HepG2 (cell line): ENCODE measurements around the gene XAF1. TPM values are rescaled to one million over a fixed set of nuclear protein-coding genes. Genes with fewer than 3 reads are reported as not detected.

Experiments used
- BRF2 ChIP-seq: sonication (generic); formaldehyde crosslinking; IDR thresholded peaks from 2 replicates; pipeline ENCODE4 v1.8.1; 2022; ENCODE audit warnings: mild to moderate bottlenecking, missing genetic modification reagents
- CBFB ChIP-seq: sonication (generic); formaldehyde crosslinking; IDR thresholded peaks from 2 replicates; pipeline ENCODE4 v1.4.0; 2020; ENCODE audit warnings: missing genetic modification reagents
- CENPX ChIP-seq: sonication (generic); formaldehyde crosslinking; IDR thresholded peaks from 2 replicates; pipeline ENCODE4 v1.9.0; 2021; ENCODE audit warnings: mild to moderate bottlenecking, missing genetic modification reagents, moderate library complexity
- EP300 ChIP-seq, 3 experiments: sonication (generic) in 1 of 3; formaldehyde crosslinking in 1 of 3; IDR thresholded peaks; 2 replicates each; pipeline versions ENCODE4 v1.5.1 to v1.6.1; 2011 to 2020; ENCODE audit warnings: low read depth in 2 of 3, low read length in 2 of 3, borderline replicate concordance in 1 of 3, improper control_type of control experiment in 1 of 3, mild to moderate bottlenecking in 1 of 3, missing genetic modification reagents in 1 of 3, moderate library complexity in 1 of 3
- FOXJ3 ChIP-seq: sonication (generic); formaldehyde crosslinking; IDR thresholded peaks from 2 replicates; pipeline ENCODE4 v1.4.0; 2020; ENCODE audit warnings: missing genetic modification reagents, mild to moderate bottlenecking, borderline replicate concordance
- HNRNPK ChIP-seq: fragments of 200-400 bp; formaldehyde crosslinking; IDR thresholded peaks from 2 replicates; pipeline ENCODE4 v1.6.1; 2018; ENCODE audit warnings: low read length, low read depth, moderate library complexity, mild to moderate bottlenecking; ENCODE audit not compliant: poor library complexity, severe bottlenecking
- JARID2 ChIP-seq: sonication (generic); formaldehyde crosslinking; IDR thresholded peaks from 2 replicates; pipeline ENCODE4 v1.8.1; 2023; ENCODE audit warnings: missing genetic modification reagents, inconsistent platforms; ENCODE audit not compliant: insufficient replicate concordance
- KDM5A ChIP-seq: fragments of 200-600 bp; sonication (generic); IDR thresholded peaks from 2 replicates; pipeline ENCODE4 v1.7.0; 2018; ENCODE audit warnings: antibody characterized with exemption, mild to moderate bottlenecking, low read length, borderline replicate concordance
- KDM6A ChIP-seq: IDR thresholded peaks from 2 replicates; pipeline ENCODE4 v1.6.1; 2016; ENCODE audit warnings: low read depth
- MAFG ChIP-seq: sonication (generic); formaldehyde crosslinking; IDR thresholded peaks from 2 replicates; pipeline ENCODE4 v1.5.1; 2020; ENCODE audit warnings: mild to moderate bottlenecking, missing genetic modification reagents
- MAZ ChIP-seq, 2 experiments: sonication (generic) in 1 of 2; formaldehyde crosslinking in 1 of 2; IDR thresholded peaks; 2 replicates each; pipeline versions ENCODE4 v1.5.0 to v1.6.1; 2012 to 2020; ENCODE audit warnings: low read depth in 2 of 2, mild to moderate bottlenecking in 2 of 2, borderline replicate concordance in 1 of 2, improper control_type of control experiment in 1 of 2, low read length in 1 of 2, missing genetic modification reagents in 1 of 2, moderate library complexity in 1 of 2
- NCOA2 ChIP-seq: sonication (generic); formaldehyde crosslinking; IDR thresholded peaks from 2 replicates; pipeline ENCODE4 v1.8.0; 2022; ENCODE audit warnings: inconsistent platforms
- PREB ChIP-seq: sonication (generic); formaldehyde crosslinking; IDR thresholded peaks from 2 replicates; pipeline ENCODE4 v1.4.0; 2020; ENCODE audit warnings: missing genetic modification reagents
- SALL2 ChIP-seq: sonication (generic); formaldehyde crosslinking; IDR thresholded peaks from 2 replicates; pipeline ENCODE4 v1.8.1; 2023; ENCODE audit warnings: mild to moderate bottlenecking, missing genetic modification reagents, inconsistent platforms
- SNRNP70 ChIP-seq: fragments of 200-400 bp; formaldehyde crosslinking; IDR thresholded peaks from 2 replicates; pipeline ENCODE4 v1.6.1; 2017; ENCODE audit warnings: mild to moderate bottlenecking, low read depth, low read length, moderate library complexity
- TBX3 ChIP-seq: fragments of 450-650 bp; IDR thresholded peaks from 2 replicates; pipeline ENCODE4 v1.6.1; 2017; ENCODE audit warnings: antibody characterized with exemption, mild to moderate bottlenecking, inconsistent platforms, borderline replicate concordance
- THRA ChIP-seq: sonication (generic); formaldehyde crosslinking; IDR thresholded peaks from 2 replicates; pipeline ENCODE4 v1.4.0; 2020; ENCODE audit warnings: missing genetic modification reagents, borderline replicate concordance
- TRIM24 ChIP-seq: sonication (generic); formaldehyde crosslinking; IDR thresholded peaks from 2 replicates; pipeline ENCODE4 v1.8.0; 2022; ENCODE audit warnings: mild to moderate bottlenecking, missing genetic modification reagents
- ZNF264 ChIP-seq: sonication (generic); formaldehyde crosslinking; IDR thresholded peaks from 2 replicates; pipeline ENCODE4 v1.4.0; 2020; ENCODE audit warnings: missing genetic modification reagents
- ZNF34 ChIP-seq: sonication (generic); formaldehyde crosslinking; IDR thresholded peaks from 2 replicates; pipeline ENCODE4 v1.4.0; 2020; ENCODE audit warnings: mild to moderate bottlenecking, missing genetic modification reagents, borderline replicate concordance
- ZNF572 ChIP-seq: sonication (generic); formaldehyde crosslinking; IDR thresholded peaks from 2 replicates; pipeline ENCODE4 v1.5.1; 2020; ENCODE audit warnings: mild to moderate bottlenecking, missing genetic modification reagents
- ZSCAN9 ChIP-seq: IDR thresholded peaks from 2 replicates; pipeline ENCODE4 v1.6.1; 2016; ENCODE audit warnings: borderline replicate concordance
- polyA plus RNA-seq, 8 experiments: library from polyadenylated mRNA; depleted of rRNA in 3 of 8; stranded (reverse) in 7 of 8; unstranded in 1 of 8; fragments of >200 nt; fragmentation: Illumina TruSeq in 4 of 8; extraction: Trizol in 4 of 8; gene quantifications; 2 replicates each; pipeline versions ENCODE4 v1.2.1 to v1.2.3, GENCODE V29; 2011 to 2016; ENCODE audit warnings: low read depth in 4 of 8, missing spikeins in 1 of 8, mixed read lengths in 1 of 8; ENCODE audit not compliant: insufficient read depth in 1 of 8
- total RNA-seq, 5 experiments: library from RNA; depleted of rRNA; stranded (reverse); fragments of >200 nt; fragmentation: Illumina TruSeq; extraction: Trizol; gene quantifications; 2 replicates each; pipeline ENCODE4 v1.2.3, GENCODE V29; 2016; ENCODE audit warnings: low read depth in 1 of 5
- TF ChIP-seq, protein P1 (sequence below): sonication (generic); formaldehyde crosslinking; IDR thresholded peaks from 2 replicates; pipeline ENCODE4 v1.5.1; 2020; ENCODE audit warnings: missing genetic modification reagents, mild to moderate bottlenecking, borderline replicate concordance
- TF ChIP-seq, protein P2 (sequence below): sonication (generic); formaldehyde crosslinking; IDR thresholded peaks from 2 replicates; pipeline ENCODE4 v1.5.0; 2020; ENCODE audit warnings: missing genetic modification reagents

XAF1 gene
- total and polyA plus RNA-seq, 2 of the 13 experiments (the other 11 are each of a cell fraction or from before 2014, with no cell fraction given): 1.2 to 2.4 TPM

- TF ChIP-seq, protein P1, sequence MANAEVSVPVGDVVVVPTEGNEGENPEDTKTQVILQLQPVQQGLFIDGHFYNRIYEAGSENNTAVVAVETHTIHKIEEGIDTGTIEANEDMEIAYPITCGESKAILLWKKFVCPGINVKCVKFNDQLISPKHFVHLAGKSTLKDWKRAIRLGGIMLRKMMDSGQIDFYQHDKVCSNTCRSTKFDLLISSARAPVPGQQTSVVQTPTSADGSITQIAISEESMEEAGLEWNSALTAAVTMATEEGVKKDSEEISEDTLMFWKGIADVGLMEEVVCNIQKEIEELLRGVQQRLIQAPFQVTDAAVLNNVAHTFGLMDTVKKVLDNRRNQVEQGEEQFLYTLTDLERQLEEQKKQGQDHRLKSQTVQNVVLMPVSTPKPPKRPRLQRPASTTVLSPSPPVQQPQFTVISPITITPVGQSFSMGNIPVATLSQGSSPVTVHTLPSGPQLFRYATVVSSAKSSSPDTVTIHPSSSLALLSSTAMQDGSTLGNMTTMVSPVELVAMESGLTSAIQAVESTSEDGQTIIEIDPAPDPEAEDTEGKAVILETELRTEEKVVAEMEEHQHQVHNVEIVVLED (CRISPR knock-in tag): no peak
- TF ChIP-seq EP300 (IDR thresholded peaks at IDR 0.05; ENCODE audit: low read depth in 2 of 2, low read length in 2 of 2): peak in 1 of 2 experiments; percentile 51; a peak in 2 of 4 replicates
- TF ChIP-seq EP300 (CRISPR knock-in tag; IDR thresholded peaks at IDR 0.05; ENCODE audit: borderline replicate concordance): peak; percentile 65; the same call in 1 of the 2 replicates
- TF ChIP-seq NCOA2 (CRISPR knock-in tag): peak; percentile 44; the same call in 1 of the 2 replicates
- no peak for TF ChIP-seq PREB (CRISPR knock-in tag)
- TF ChIP-seq JARID2 (CRISPR knock-in tag): no peak
- no peak for TF ChIP-seq KDM5A
- TF ChIP-seq ZNF34 (CRISPR knock-in tag): no peak
- no peak for TF ChIP-seq SALL2
- TF ChIP-seq MAFG: no peak
- no peak for TF ChIP-seq MAZ (IDR thresholded peaks at IDR 0.05; ENCODE audit: borderline replicate concordance, low read depth, low read length)
- peak; percentile 7; the same call in 1 of the 2 replicates for TF ChIP-seq MAZ (CRISPR knock-in tag; IDR thresholded peaks at IDR 0.05; ENCODE audit: low read depth)
- TF ChIP-seq, protein P2, sequence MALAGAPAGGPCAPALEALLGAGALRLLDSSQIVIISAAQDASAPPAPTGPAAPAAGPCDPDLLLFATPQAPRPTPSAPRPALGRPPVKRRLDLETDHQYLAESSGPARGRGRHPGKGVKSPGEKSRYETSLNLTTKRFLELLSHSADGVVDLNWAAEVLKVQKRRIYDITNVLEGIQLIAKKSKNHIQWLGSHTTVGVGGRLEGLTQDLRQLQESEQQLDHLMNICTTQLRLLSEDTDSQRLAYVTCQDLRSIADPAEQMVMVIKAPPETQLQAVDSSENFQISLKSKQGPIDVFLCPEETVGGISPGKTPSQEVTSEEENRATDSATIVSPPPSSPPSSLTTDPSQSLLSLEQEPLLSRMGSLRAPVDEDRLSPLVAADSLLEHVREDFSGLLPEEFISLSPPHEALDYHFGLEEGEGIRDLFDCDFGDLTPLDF (CRISPR knock-in tag): no peak
- TF ChIP-seq TRIM24 (CRISPR knock-in tag): no peak
- TF ChIP-seq BRF2: no peak
- peak; percentile 68; the same call in 1 of the 2 replicates for TF ChIP-seq THRA (CRISPR knock-in tag)
- no peak for TF ChIP-seq ZNF572
- no peak for TF ChIP-seq ZSCAN9
- no peak for TF ChIP-seq CENPX
- TF ChIP-seq TBX3: no peak
- no peak for TF ChIP-seq FOXJ3 (CRISPR knock-in tag)
- 0 out of 2 replicates have a peak, but pooled peaks have one; percentile 22 for TF ChIP-seq CBFB (CRISPR knock-in tag)
- no peak for TF ChIP-seq SNRNP70
- TF ChIP-seq KDM6A (CRISPR knock-in tag): no peak
- 0 out of 2 replicates have a peak, but pooled peaks have one; percentile 39 for TF ChIP-seq ZNF264
- TF ChIP-seq HNRNPK: no peak
Observed at GRCh38 chr17:6711681-6712057, 44.2 kb upstream of the XAF1 start (continued).
